Liver (tissue), 9 donors: Measurements from ENCODE around the gene RORC. TPM values are rescaled to one million over a fixed set of nuclear protein-coding genes. Genes with fewer than 3 reads are reported as not detected.

Experiments used
- DNase-seq: peaks from one replicate; pipeline ENCODE4 v3.0.0-alpha.2; 2017; ENCODE audit warnings: low spot score
- H3K27ac ChIP-seq, 2 donors: one replicate each; pipeline ENCODE4 v1.7.0; 2013; ENCODE audit warnings: inconsistent platforms in 2 of 2, low read length in 2 of 2, control low read depth in 1 of 2, low read depth in 1 of 2, mild to moderate bottlenecking in 1 of 2
- H3K27me3 ChIP-seq, 4 donors: one replicate each; pipeline versions ENCODE4 v1.6.1 to v1.7.0; 2013; ENCODE audit warnings: low read length in 3 of 4, inconsistent platforms in 1 of 4, mild to moderate bottlenecking in 1 of 4, moderate library complexity in 1 of 4; ENCODE audit not compliant: control insufficient read depth in 4 of 4, insufficient read depth in 4 of 4
- H3K36me3 ChIP-seq, 4 donors: one replicate each; pipeline versions ENCODE4 v1.6.1 to v1.7.0; 2013; ENCODE audit warnings: low read length in 3 of 4, mild to moderate bottlenecking in 3 of 4, low read depth in 1 of 4, moderate library complexity in 1 of 4; ENCODE audit not compliant: control insufficient read depth in 4 of 4, insufficient read depth in 3 of 4
- H3K4me1 ChIP-seq, 4 donors: one replicate each; pipeline versions ENCODE4 v1.6.1 to v1.7.0; 2013; ENCODE audit warnings: low read length in 3 of 4, mild to moderate bottlenecking in 3 of 4, moderate library complexity in 1 of 4; ENCODE audit not compliant: control insufficient read depth in 4 of 4, insufficient read depth in 4 of 4
- H3K4me3 ChIP-seq, 3 donors: one replicate each; pipeline versions ENCODE4 v1.6.1 to v1.7.0; 2013; ENCODE audit warnings: low read length in 3 of 3, control low read depth in 1 of 3, low read depth in 1 of 3, mild to moderate bottlenecking in 1 of 3
- H3K9ac ChIP-seq, 2 donors: one replicate each; pipeline ENCODE4 v1.7.0; 2013; ENCODE audit warnings: low read length in 2 of 2, mild to moderate bottlenecking in 2 of 2, moderate library complexity in 2 of 2, control low read depth in 1 of 2, low read depth in 1 of 2
- H3K9me3 ChIP-seq, 4 donors: one replicate each; pipeline versions ENCODE4 v1.6.1 to v1.7.0; 2013; ENCODE audit warnings: low read length in 3 of 4; ENCODE audit not compliant: control insufficient read depth in 4 of 4
- EGR1 ChIP-seq, 2 donors: IDR thresholded peaks; 2 replicates each; pipeline ENCODE4 v1.6.1; 2016 to 2018; ENCODE audit warnings: antibody characterized with exemption in 2 of 2, low read depth in 2 of 2
- FOXA1 ChIP-seq: IDR thresholded peaks from 2 replicates; pipeline ENCODE4 v1.6.1; 2016; ENCODE audit warnings: antibody characterized with exemption
- GABPA ChIP-seq, 2 donors: IDR thresholded peaks in 1 of 2; conservative IDR thresholded peaks in 1 of 2; 2 replicates each; pipeline ENCODE4 v1.6.1; 2016; ENCODE audit warnings: antibody characterized with exemption in 2 of 2, mild to moderate bottlenecking in 1 of 2, moderate library complexity in 1 of 2
- HNF4A ChIP-seq, 2 donors: conservative IDR thresholded peaks; 2 replicates each; pipeline ENCODE4 v1.6.1; 2016; ENCODE audit warnings: antibody characterized with exemption in 2 of 2, mild to moderate bottlenecking in 2 of 2
- HNF4G ChIP-seq: IDR thresholded peaks from 2 replicates; pipeline ENCODE4 v1.6.1; 2016; ENCODE audit warnings: antibody characterized with exemption
- JUND ChIP-seq, 2 donors: IDR thresholded peaks; 2 replicates each; pipeline ENCODE4 v1.6.1; 2016; ENCODE audit warnings: antibody characterized with exemption in 2 of 2
- NR2F2 ChIP-seq: IDR thresholded peaks from 2 replicates; pipeline ENCODE4 v1.6.1; 2016; ENCODE audit warnings: antibody characterized with exemption
- RXRA ChIP-seq, 2 donors: IDR thresholded peaks; 2 replicates each; pipeline ENCODE4 v1.6.1; 2017 to 2018; ENCODE audit warnings: antibody characterized with exemption in 2 of 2, mild to moderate bottlenecking in 1 of 2
- SP1 ChIP-seq: IDR thresholded peaks from 2 replicates; pipeline ENCODE4 v1.6.1; 2018; ENCODE audit warnings: antibody characterized with exemption, mild to moderate bottlenecking
- TAF1 ChIP-seq: conservative IDR thresholded peaks from 2 replicates; pipeline ENCODE4 v1.6.1; 2016; ENCODE audit warnings: antibody characterized with exemption, mild to moderate bottlenecking
- YY1 ChIP-seq: IDR thresholded peaks from 2 replicates; pipeline ENCODE4 v1.6.1; 2016; ENCODE audit warnings: antibody characterized with exemption, mild to moderate bottlenecking
- WGBS: extraction: QIAGEN DNeasy Blood & Tissue Kit; methylation state at CpG from one replicate; pipeline ENCODE4 v1.1.7; 2013; 5-methylcytosine and 5-hydroxymethylcytosine counted together
- polyA plus RNA-seq, 2 donors: library from polyadenylated mRNA; stranded (reverse) in 1 of 2; unstranded in 1 of 2; fragments of 200-250 nt in 1 of 2; fragments of >200 nt in 1 of 2; fragmentation: Nextera tagmentation in 1 of 2; extraction: Ambion mirVana in 1 of 2; gene quantifications; one replicate each; pipeline versions ENCODE4 v1.2.1 to v1.2.3, GENCODE V29; 2013 to 2015
- total RNA-seq, 2 donors: library from RNA; depleted of rRNA; stranded (reverse); fragments of >200 nt; gene quantifications; one replicate each; pipeline ENCODE4 v1.2.3, GENCODE V29; 2014
- TF ChIP-seq, protein P1 (sequence below): IDR thresholded peaks from 2 replicates; pipeline ENCODE4 v1.6.1; 2016; ENCODE audit warnings: antibody characterized with exemption
- TF ChIP-seq, protein P2 (sequence below): IDR thresholded peaks from 2 replicates; pipeline ENCODE4 v1.6.1; 2016; ENCODE audit warnings: antibody characterized with exemption
- TF ChIP-seq, protein P3 (sequence below): IDR thresholded peaks from 2 replicates; pipeline ENCODE4 v1.6.1; 2016; ENCODE audit warnings: antibody characterized with exemption
- TF ChIP-seq, protein P4 (sequence below): fragments of 150-350 bp; IDR thresholded peaks from 2 replicates; pipeline ENCODE4 v1.5.1; 2017; ENCODE audit warnings: improper control_type of control experiment, low read depth, low read length; ENCODE audit not compliant: missing input control
- TF ChIP-seq, protein P5 (sequence below): IDR thresholded peaks from 2 replicates; pipeline ENCODE4 v1.6.1; 2016; ENCODE audit warnings: antibody characterized with exemption, mild to moderate bottlenecking
- donor health status: healthy.
- donor health status: healthy.
- donor health status: healthy.
- donor health status: healthy.
- donor health status: healthy.

The RORC gene
- total and polyA plus RNA-seq, 4 donors = 2.9 to 59.2 (median 13.0) TPM

DNA sequence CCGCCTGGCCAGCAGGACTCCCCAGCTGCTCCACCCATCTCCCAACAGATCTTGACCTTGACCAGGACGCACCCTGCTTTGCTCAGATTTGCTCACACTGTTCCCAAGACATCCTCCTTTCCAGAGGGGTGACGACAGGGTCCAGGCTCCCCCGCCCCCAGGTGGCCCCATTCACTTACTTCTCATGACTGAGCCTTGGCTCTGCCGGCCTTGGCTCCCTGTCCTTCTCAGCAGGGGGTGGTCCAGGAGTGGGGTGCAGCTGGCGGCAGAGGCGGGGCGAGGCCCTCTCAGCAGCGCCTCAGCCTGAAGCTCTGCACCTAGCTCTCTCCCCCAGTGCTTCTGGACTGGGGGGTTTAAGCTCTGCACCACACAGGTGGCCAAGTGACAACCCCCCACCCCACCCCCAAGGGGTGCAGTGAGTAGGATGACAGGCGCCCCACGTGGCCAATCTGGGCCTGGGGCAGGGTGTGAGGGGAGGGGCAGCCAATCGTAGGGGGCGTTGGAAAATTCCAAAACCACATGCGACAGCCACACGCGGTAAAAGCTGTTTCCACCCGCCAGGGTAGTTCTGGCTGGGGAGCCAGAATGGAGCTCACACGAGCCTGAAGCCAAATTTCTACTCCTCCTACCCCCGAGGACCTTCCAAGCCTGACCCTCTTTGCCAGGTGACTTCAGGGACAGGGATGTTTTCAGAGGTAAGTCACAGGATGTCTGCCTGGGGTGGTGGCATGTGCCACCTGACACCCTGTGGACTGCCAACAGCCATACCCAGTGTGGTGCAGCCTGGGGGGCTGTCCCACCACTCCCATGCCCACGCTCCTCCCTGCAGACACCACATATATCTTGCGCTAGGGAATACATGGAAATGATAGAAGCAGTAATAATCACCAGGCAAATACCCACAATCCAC, 5.6 kb downstream of the RORC start:
- WGBS = 67% methylated on average over 21 of the region's 21 CpGs
- TF ChIP-seq, protein P1, sequence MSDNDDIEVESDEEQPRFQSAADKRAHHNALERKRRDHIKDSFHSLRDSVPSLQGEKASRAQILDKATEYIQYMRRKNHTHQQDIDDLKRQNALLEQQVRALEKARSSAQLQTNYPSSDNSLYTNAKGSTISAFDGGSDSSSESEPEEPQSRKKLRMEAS = no peak
- no peak for TF ChIP-seq YY1
- TF ChIP-seq JUND (IDR thresholded peaks at IDR 0.05) = no peak
- TF ChIP-seq, protein P2, sequence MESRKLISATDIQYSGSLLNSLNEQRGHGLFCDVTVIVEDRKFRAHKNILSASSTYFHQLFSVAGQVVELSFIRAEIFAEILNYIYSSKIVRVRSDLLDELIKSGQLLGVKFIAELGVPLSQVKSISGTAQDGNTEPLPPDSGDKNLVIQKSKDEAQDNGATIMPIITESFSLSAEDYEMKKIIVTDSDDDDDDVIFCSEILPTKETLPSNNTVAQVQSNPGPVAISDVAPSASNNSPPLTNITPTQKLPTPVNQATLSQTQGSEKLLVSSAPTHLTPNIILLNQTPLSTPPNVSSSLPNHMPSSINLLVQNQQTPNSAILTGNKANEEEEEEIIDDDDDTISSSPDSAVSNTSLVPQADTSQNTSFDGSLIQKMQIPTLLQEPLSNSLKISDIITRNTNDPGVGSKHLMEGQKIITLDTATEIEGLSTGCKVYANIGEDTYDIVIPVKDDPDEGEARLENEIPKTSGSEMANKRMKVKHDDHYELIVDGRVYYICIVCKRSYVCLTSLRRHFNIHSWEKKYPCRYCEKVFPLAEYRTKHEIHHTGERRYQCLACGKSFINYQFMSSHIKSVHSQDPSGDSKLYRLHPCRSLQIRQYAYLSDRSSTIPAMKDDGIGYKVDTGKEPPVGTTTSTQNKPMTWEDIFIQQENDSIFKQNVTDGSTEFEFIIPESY = no peak
- TF ChIP-seq TAF1 = no peak
- TF ChIP-seq, protein P3, sequence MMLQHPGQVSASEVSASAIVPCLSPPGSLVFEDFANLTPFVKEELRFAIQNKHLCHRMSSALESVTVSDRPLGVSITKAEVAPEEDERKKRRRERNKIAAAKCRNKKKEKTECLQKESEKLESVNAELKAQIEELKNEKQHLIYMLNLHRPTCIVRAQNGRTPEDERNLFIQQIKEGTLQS = no peak
- no peak for TF ChIP-seq RXRA (IDR thresholded peaks at IDR 0.05)
- no peak for TF ChIP-seq HNF4A (conservative IDR thresholded peaks at IDR 0.05)
- TF ChIP-seq, protein P4, sequence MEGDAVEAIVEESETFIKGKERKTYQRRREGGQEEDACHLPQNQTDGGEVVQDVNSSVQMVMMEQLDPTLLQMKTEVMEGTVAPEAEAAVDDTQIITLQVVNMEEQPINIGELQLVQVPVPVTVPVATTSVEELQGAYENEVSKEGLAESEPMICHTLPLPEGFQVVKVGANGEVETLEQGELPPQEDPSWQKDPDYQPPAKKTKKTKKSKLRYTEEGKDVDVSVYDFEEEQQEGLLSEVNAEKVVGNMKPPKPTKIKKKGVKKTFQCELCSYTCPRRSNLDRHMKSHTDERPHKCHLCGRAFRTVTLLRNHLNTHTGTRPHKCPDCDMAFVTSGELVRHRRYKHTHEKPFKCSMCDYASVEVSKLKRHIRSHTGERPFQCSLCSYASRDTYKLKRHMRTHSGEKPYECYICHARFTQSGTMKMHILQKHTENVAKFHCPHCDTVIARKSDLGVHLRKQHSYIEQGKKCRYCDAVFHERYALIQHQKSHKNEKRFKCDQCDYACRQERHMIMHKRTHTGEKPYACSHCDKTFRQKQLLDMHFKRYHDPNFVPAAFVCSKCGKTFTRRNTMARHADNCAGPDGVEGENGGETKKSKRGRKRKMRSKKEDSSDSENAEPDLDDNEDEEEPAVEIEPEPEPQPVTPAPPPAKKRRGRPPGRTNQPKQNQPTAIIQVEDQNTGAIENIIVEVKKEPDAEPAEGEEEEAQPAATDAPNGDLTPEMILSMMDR = no peak
- no peak for DNase-seq
- Histone ChIP-seq H3K36me3 (peaks cover 2 to 12% (median 4%) of the 10 kb centered on the region in 4 donors), H3K9me3 (no peaks in the 10 kb centered on the region), H3K9ac (no peak overlapping the region), H3K27me3 (no peaks in the 10 kb centered on the region), H3K4me3 (no peak overlapping the region), H3K4me1 (peaks cover 11 to 87% (median 67%) of the 10 kb centered on the region in 4 donors), H3K27ac (no peak overlapping the region)

DNA sequence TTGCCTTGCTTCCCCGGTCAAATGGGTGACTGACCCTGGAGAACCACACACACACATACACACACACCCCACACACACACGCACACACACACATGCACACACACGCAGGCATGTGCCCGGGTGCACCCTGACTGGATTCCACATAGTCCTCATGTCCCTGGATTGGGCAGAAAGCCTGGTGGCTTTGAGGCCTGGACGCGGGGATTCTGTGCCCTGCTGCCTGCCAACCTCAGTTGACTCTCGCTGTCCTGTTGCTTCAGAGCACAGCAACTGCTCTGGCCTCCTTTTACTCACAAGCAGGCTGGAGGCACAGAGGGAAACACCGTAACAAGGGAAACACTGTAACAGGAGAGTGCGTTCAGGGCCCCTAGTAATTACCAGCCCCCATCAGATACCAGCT, 6.4 kb downstream of the RORC start:
- H3K9ac ChIP-seq = no peak overlapping the region
- no peaks in the 10 kb centered on the region for H3K9me3 ChIP-seq
- no peak overlapping the region for H3K4me3 ChIP-seq
- no peak for DNase-seq
- peaks cover 2 to 12% (median 4%) of the 10 kb centered on the region in 4 donors for H3K36me3 ChIP-seq
- no peaks in the 10 kb centered on the region for H3K27me3 ChIP-seq
- TF ChIP-seq RXRA (IDR thresholded peaks at IDR 0.05) (peak; percentile 20 to 58), SP1 (no peak)
- WGBS = 45% methylated on average over 9 of the region's 9 CpGs
- H3K4me1 ChIP-seq = peaks cover 14 to 91% (median 72%) of the 10 kb centered on the region in 4 donors
- H3K27ac ChIP-seq = no peak overlapping the region

DNA sequence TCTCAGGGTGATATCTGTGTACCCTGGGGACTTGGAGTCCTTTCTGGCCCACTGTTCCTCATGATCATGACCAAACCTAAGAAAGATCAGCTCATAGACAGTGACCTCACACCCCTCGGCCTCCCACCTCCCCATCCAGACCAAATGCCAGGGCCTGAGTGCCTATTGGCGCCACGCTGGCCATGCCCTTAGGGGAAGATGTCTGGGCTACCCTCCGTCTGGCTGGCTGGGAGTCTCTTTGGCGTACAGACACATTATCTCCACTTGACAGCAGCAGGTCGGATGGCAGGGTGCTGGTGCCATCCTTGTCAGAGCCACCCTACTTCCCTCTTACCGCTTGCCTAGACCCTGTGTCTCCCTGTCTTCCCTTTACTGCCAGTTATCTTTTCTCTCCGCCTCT, 8.4 kb downstream of the RORC start:
- H3K27me3 ChIP-seq = no peaks in the 10 kb centered on the region
- no peak overlapping the region for H3K27ac ChIP-seq
- H3K4me3 ChIP-seq = no peak overlapping the region
- no peaks in the 10 kb centered on the region for H3K9me3 ChIP-seq
- peaks cover under 1 to 8% (median 2%) of the 10 kb centered on the region in 4 donors for H3K36me3 ChIP-seq
- 87% methylated on average over 8 of the region's 8 CpGs for WGBS
- peaks cover 13 to 94% (median 68%) of the 10 kb centered on the region in 4 donors for H3K4me1 ChIP-seq
- no peak overlapping the region for H3K9ac ChIP-seq
- no peak for DNase-seq
- TF ChIP-seq, protein P3 = no peak
- no peak for TF ChIP-seq GABPA (IDR thresholded peaks at IDR 0.05 in 1 of 2, conservative IDR thresholded peaks at IDR 0.05 in 1 of 2)
- no peak for TF ChIP-seq NR2F2
- no peak for TF ChIP-seq HNF4G
- TF ChIP-seq FOXA1 = no peak
- TF ChIP-seq YY1 = no peak
- TF ChIP-seq EGR1 (IDR thresholded peaks at IDR 0.05; ENCODE audit: low read depth in 2 of 2) = no peak
- no peak for TF ChIP-seq JUND (IDR thresholded peaks at IDR 0.05)
- TF ChIP-seq, protein P5, sequence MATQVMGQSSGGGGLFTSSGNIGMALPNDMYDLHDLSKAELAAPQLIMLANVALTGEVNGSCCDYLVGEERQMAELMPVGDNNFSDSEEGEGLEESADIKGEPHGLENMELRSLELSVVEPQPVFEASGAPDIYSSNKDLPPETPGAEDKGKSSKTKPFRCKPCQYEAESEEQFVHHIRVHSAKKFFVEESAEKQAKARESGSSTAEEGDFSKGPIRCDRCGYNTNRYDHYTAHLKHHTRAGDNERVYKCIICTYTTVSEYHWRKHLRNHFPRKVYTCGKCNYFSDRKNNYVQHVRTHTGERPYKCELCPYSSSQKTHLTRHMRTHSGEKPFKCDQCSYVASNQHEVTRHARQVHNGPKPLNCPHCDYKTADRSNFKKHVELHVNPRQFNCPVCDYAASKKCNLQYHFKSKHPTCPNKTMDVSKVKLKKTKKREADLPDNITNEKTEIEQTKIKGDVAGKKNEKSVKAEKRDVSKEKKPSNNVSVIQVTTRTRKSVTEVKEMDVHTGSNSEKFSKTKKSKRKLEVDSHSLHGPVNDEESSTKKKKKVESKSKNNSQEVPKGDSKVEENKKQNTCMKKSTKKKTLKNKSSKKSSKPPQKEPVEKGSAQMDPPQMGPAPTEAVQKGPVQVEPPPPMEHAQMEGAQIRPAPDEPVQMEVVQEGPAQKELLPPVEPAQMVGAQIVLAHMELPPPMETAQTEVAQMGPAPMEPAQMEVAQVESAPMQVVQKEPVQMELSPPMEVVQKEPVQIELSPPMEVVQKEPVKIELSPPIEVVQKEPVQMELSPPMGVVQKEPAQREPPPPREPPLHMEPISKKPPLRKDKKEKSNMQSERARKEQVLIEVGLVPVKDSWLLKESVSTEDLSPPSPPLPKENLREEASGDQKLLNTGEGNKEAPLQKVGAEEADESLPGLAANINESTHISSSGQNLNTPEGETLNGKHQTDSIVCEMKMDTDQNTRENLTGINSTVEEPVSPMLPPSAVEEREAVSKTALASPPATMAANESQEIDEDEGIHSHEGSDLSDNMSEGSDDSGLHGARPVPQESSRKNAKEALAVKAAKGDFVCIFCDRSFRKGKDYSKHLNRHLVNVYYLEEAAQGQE = no peak
- TF ChIP-seq RXRA (IDR thresholded peaks at IDR 0.05) = no peak
- no peak for TF ChIP-seq SP1
